Upper lobe of left lung (tissue), 4 donors: Measurements from ENCODE around the gene SQSTM1.

Source experiments
- CTCF ChIP-seq, 6 experiments: fragments of 450-650 bp in 4 of 6; fragments of 200-600 bp in 2 of 6; sonication (generic) in 2 of 6; IDR thresholded peaks; one replicate each; pipeline ENCODE4 v1.5.1; 2016 to 2019; ENCODE audit warnings: antibody characterized with exemption in 6 of 6
- EP300 ChIP-seq, 4 donors: sonication (generic); formaldehyde crosslinking; IDR thresholded peaks; one replicate each; pipeline ENCODE4 v1.5.1; 2017; ENCODE audit warnings: antibody characterized with exemption in 4 of 4, control low read depth in 2 of 4
- POLR2A ChIP-seq, 4 donors: fragments of 450-650 bp; IDR thresholded peaks; one replicate each; pipeline ENCODE4 v1.5.1; 2016 to 2017; ENCODE audit warnings: antibody characterized with exemption in 4 of 4, mild to moderate bottlenecking in 2 of 4

GRCh38 chr5:179880066-179880650, 59.5 kb downstream of the SQSTM1 start:
- TF ChIP-seq CTCF (IDR thresholded peaks at IDR 0.05) (no peak), EP300 (IDR thresholded peaks at IDR 0.05) (no peak), POLR2A (IDR thresholded peaks at IDR 0.05) (no peak)
